Measurements from ENCODE around the gene PCNT. TPM values are rescaled to one million over a fixed set of nuclear protein-coding genes. Genes with fewer than 3 reads are reported as not detected.
"Not testable (repeated sequence)": the region's sequence is repeated elsewhere in the genome, so short reads cannot be mapped to it uniquely, and the experiment has no call there.

Gene PCNT
- total RNA-seq, 2 experiments from 2014 or later: 85.4 to 86.1 TPM

- Mint-ChIP-seq H3K9me3 (no peaks in the 10 kb centered on the region), H3K4me1 (peaks cover 8% of the 10 kb centered on the region), H3K4me3 (no peak overlapping the region), H3K27ac (no peak overlapping the region), H3K36me3 (peaks cover 35% of the 10 kb centered on the region), H3K27me3 (no peaks in the 10 kb centered on the region)
- ATAC-seq (ENCODE audit: low read depth) (no peak), DNase-seq (no peak)
- POLR2A ChIA-PET: no interaction called here
These were observed 39.7 kb downstream of the PCNT start for GRCh38 chr21:46363698-46364097.

DNA sequence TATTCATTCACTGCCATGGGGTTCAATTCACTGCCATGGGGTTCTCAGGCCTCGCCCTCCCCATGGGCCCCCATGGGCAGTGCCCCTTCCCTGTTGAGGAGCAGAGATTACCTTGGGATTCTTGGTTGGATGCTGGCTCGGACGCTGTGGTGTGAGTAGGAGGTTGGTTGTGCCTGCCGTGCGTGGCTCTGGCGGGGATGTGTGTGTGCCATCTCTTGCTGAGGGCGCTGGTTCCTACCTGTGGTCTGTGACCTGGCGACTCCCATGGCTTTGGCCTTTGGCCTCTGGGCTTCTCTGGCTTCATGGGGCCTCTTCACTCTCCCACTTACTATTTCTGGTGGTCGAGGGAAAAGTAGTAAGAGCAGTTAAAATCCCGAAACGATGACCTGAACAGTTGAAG lies 42.1 kb downstream of the PCNT start:
- POLR2A ChIA-PET: no interaction called here
- H3K4me1 Mint-ChIP-seq: peaks cover 21% of the 10 kb centered on the region
- ATAC-seq (ENCODE audit: low read depth) (no peak), DNase-seq (no peak)
- H3K27ac Mint-ChIP-seq: no peak overlapping the region
- no peaks in the 10 kb centered on the region for H3K9me3 Mint-ChIP-seq
- no peaks in the 10 kb centered on the region for H3K27me3 Mint-ChIP-seq
- no peak overlapping the region for H3K4me3 Mint-ChIP-seq
- peaks cover 34% of the 10 kb centered on the region for H3K36me3 Mint-ChIP-seq

DNA sequence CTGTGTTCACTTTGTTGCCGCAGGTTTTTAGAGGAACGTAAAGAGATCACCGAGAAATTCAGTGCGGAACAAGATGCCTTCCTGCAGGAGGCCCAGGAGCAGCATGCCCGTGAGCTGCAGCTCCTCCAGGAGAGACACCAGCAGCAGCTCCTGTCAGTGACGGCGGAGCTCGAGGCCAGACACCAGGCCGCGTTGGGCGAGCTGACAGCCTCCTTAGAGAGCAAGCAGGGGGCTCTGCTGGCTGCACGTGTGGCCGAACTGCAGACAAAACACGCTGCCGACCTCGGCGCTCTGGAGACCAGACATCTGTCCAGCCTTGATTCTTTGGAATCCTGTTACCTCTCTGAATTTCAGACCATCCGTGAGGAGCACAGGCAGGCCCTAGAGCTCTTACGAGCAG lies 42.6 kb downstream of the PCNT start:
- DNase-seq (no peak), ATAC-seq (ENCODE audit: low read depth) (no peak)
- Mint-ChIP-seq H3K27me3 (no peaks in the 10 kb centered on the region), H3K4me3 (no peak overlapping the region), H3K36me3 (peaks cover 32% of the 10 kb centered on the region), H3K27ac (no peak overlapping the region), H3K4me1 (peaks cover 21% of the 10 kb centered on the region), H3K9me3 (no peaks in the 10 kb centered on the region)
- POLR2A ChIA-PET: no interaction called here

DNA sequence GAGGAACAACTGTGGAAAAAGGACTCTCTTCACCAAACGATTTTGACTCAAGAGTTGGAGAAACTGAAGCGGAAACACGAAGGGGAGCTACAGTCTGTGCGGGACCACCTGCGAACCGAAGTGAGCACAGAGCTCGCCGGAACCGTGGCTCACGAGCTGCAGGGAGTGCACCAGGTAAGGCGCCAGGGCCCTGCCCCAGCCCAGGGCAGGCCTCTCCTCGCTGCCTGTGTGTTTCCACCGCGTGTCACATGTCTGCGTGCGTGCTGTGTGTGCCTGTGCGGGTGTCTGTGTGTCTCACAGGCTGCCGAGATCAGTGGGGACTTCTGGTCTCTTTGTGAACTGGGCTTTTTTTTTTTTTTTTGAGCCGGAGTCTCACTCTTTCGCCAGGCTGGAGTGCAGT lies 43.0 kb downstream of the PCNT start:
- Mint-ChIP-seq H3K27me3 (no peaks in the 10 kb centered on the region), H3K9me3 (no peaks in the 10 kb centered on the region), H3K36me3 (peaks cover 32% of the 10 kb centered on the region), H3K27ac (no peak overlapping the region), H3K4me1 (peaks cover 21% of the 10 kb centered on the region), H3K4me3 (no peak overlapping the region)
- DNase-seq: no peak
- ATAC-seq (ENCODE audit: low read depth): no peak
- POLR2A ChIA-PET: no interaction called here

DNA sequence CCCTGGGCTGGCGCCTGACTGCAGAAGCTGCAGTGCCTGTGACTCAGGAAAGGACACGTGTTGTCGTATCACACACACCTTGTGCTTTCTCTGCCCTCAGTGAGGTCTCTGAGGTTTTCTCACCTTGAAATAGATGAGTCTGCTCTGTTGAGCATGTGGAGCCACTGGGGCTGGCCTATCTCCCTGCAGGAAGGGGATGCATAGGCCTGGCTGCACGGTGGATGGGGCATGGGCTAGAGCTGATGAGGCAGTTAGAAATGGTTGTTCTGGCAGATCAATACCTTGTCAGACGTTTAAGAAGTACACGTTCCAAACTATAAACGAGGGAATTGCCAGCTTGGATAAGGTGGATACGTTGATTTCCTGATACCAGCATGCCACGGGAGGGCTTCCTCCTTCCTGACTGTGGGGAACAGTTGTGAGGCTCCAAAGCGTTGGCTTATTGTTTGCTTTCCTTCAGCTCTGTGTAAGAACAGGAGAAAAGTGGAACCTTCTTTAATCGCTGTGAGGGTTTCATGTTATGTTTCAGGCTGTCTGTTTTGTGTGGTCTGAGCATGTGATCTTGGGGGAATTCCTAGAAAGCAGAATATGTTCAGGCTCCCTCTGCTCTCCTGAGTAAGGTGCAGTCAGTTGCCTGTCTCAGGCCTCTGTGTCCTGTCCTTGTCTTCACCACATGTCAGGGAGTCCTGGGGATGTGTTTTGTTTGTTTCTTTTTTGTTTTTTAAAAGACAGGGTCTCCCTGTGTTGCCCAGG lies 44.8 kb downstream of the PCNT start:
- H3K36me3 Mint-ChIP-seq: peaks cover 28% of the 10 kb centered on the region
- H3K4me3 Mint-ChIP-seq: peak overlapping the region; percentile 81
- peak; percentile 94 for ATAC-seq (ENCODE audit: low read depth)
- DNase-seq: peak; percentile 59
- H3K4me1 Mint-ChIP-seq: peaks cover 19% of the 10 kb centered on the region
- H3K27ac Mint-ChIP-seq: peak overlapping the region; percentile 93
- POLR2A ChIA-PET: interaction anchor here (0.9 to 1.7 kb wide), 4 partner anchors 12 to 90 kb away, joined by 3 to 6 read pairs (median 4); partner anchors contain the start of gene DIP2A
- no peaks in the 10 kb centered on the region for H3K9me3 Mint-ChIP-seq
- H3K27me3 Mint-ChIP-seq: no peaks in the 10 kb centered on the region

DNA sequence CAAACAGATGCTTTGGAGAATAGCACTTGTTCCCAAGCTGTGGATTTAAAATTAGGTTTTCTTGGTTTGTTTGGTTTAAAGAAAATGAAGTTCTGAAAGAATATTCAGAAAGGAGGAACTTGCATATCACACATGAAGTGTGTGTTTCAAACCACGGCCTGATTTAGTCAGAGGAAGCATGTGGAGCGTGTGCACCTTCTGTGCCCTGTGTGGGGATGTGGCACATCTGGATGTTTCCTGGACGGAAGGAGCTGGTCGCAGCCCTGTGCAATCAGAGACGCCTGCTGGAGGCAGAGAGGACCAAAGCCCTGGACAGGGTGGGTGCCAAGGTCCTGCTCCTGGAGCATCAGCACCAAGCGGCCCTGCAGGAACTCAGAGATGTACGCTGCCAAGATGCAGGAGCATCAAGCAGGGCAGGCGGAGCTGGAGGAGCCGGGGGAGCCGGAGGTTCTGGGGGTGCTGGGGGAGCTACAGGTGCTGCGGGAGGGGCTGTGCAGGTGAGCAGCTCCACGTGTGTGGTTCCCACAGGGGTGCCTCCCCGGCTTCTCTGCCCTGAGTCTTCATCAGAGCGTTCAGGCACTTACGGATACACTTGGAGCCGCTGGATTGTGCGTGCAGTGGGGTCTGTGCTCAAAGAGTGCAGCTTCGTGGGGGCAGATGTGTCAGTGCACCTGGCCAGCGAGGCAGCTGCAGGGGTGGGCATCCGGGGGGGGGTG lies 45.7 kb downstream of the PCNT start:
- DNase-seq: no peak
- Mint-ChIP-seq H3K9me3 (no peaks in the 10 kb centered on the region), H3K27me3 (no peaks in the 10 kb centered on the region), H3K27ac (no peak overlapping the region), H3K4me1 (peaks cover 19% of the 10 kb centered on the region), H3K4me3 (peak overlapping the region; percentile 37), H3K36me3 (peaks cover 28% of the 10 kb centered on the region)
- POLR2A ChIA-PET: interaction anchor here (0.9 to 1.2 kb wide), 2 partner anchors 13 to 44 kb away, joined by 3 to 4 read pairs; a partner anchor contains a TSS
- no peak for ATAC-seq (ENCODE audit: low read depth)

GRCh38 chr21:46371204-46372013 lies 47.5 kb downstream of the PCNT start:
- Mint-ChIP-seq H3K27me3 (no peaks in the 10 kb centered on the region), H3K27ac (no peak overlapping the region), H3K4me3 (no peak overlapping the region), H3K4me1 (peaks cover 19% of the 10 kb centered on the region), H3K9me3 (no peaks in the 10 kb centered on the region), H3K36me3 (peaks cover 17% of the 10 kb centered on the region)
- no peak for ATAC-seq (ENCODE audit: low read depth)
- no peak for DNase-seq
- POLR2A ChIA-PET: no interaction called here

GRCh38 chr21:46372014-46372485 lies 48.1 kb downstream of the PCNT start:
- Mint-ChIP-seq H3K27ac (no peak overlapping the region), H3K9me3 (no peaks in the 10 kb centered on the region), H3K4me3 (no peak overlapping the region), H3K36me3 (peaks cover 15% of the 10 kb centered on the region), H3K27me3 (no peaks in the 10 kb centered on the region), H3K4me1 (peaks cover 19% of the 10 kb centered on the region)
- ATAC-seq (ENCODE audit: low read depth) (no peak), DNase-seq (no peak)
- POLR2A ChIA-PET: no interaction called here

DNA sequence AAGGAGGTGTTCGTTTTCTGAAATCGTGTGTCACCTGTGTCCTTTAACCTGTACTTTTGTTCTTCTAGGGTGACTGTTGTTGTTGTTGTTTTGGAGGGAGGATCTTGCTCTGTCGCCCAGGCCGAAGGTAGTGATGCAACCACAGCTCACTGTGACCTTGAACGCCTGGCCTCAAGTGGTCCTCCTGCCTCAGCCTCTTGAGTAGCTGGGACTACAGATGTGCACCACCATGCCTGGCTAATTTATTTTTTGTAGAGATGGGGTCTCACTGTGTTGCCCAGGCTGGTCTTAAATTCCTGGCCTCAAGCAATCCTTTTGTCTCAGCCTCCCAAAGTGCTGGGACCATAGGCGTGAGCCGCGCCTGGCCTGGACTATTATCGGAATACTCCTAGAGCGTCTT lies 49.0 kb downstream of the PCNT start:
- H3K9me3 Mint-ChIP-seq; H3K4me3 Mint-ChIP-seq; POLR2A ChIA-PET; H3K27ac Mint-ChIP-seq; H3K27me3 Mint-ChIP-seq; ATAC-seq (ENCODE audit: low read depth); DNase-seq: not testable (repeated sequence)
- peaks cover 15% of the 10 kb centered on the region for H3K36me3 Mint-ChIP-seq
- peaks cover 19% of the 10 kb centered on the region for H3K4me1 Mint-ChIP-seq

GRCh38 chr21:46374761-46375389 lies 50.9 kb downstream of the PCNT start:
- DNase-seq (no peak), ATAC-seq (ENCODE audit: low read depth) (no peak)
- Mint-ChIP-seq H3K9me3 (no peaks in the 10 kb centered on the region), H3K36me3 (peaks cover 28% of the 10 kb centered on the region), H3K4me1 (peaks cover 3% of the 10 kb centered on the region), H3K27ac (no peak overlapping the region), H3K4me3 (no peak overlapping the region), H3K27me3 (no peaks in the 10 kb centered on the region)
- POLR2A ChIA-PET: no interaction called here

GRCh38 chr21:46375560-46376230 lies 51.7 kb downstream of the PCNT start:
- Mint-ChIP-seq H3K4me3 (no peak overlapping the region), H3K4me1 (no peaks in the 10 kb centered on the region), H3K36me3 (peaks cover 28% of the 10 kb centered on the region), H3K27ac (no peak overlapping the region), H3K9me3 (no peaks in the 10 kb centered on the region), H3K27me3 (no peaks in the 10 kb centered on the region)
- DNase-seq: no peak
- POLR2A ChIA-PET: no interaction called here
- ATAC-seq (ENCODE audit: low read depth): no peak

GRCh38 chr21:46376231-46376628 lies 52.3 kb downstream of the PCNT start:
- H3K9me3 Mint-ChIP-seq: no peaks in the 10 kb centered on the region
- H3K36me3 Mint-ChIP-seq: peaks cover 30% of the 10 kb centered on the region
- POLR2A ChIA-PET: no interaction called here
- no peaks in the 10 kb centered on the region for H3K27me3 Mint-ChIP-seq
- H3K27ac Mint-ChIP-seq: no peak overlapping the region
- no peak overlapping the region for H3K4me3 Mint-ChIP-seq
- ATAC-seq (ENCODE audit: low read depth): no peak
- H3K4me1 Mint-ChIP-seq: no peaks in the 10 kb centered on the region
- no peak for DNase-seq
